HG03558 (cell line): ENCODE measurements around the gene CDK9.
A peak's percentile ranks its signal among the peaks of the same experiment; 100 is the strongest.

Experiments used
- ATAC-seq: cut with Tn5 transposase; IDR thresholded peaks from one replicate; pipeline ENCODE4 v1.9.1; 2021; ENCODE audit warnings: moderate number of reproducible peaks; ENCODE audit not compliant: unreplicated experiment; ENCODE audit errors: extremely low read depth

The CDK9 gene

GRCh38 chr9:127761061-127761460 lies 24.8 kb upstream of the CDK9 start:
- no peak for ATAC-seq

DNA sequence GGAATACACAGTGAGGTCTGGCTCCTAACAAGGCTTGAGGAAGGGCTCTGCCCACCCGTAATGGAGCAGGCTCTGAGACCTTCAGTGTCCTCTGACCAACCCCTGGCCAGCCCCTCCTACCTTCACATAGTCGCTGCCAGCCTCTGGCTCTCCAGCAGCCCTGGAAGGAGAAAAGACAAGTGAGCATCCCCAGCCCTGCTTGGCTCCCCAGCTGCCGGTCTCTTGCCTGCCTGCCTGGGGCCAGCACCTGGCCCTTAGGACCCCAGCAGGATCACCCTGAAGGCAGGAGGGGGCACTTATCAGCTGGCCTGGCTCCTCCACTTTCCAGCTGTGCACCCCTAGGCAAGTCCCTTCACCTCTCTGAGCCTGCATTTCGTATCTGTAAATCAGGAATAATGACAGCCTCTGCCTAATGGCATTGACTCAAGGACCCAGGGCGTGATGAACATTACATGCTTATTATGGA lies 24.3 kb upstream of the CDK9 start:
- ATAC-seq, result no peak

- ATAC-seq, result no peak
Observed at GRCh38 chr9:127762111-127762676, 23.6 kb upstream of the CDK9 start.

DNA sequence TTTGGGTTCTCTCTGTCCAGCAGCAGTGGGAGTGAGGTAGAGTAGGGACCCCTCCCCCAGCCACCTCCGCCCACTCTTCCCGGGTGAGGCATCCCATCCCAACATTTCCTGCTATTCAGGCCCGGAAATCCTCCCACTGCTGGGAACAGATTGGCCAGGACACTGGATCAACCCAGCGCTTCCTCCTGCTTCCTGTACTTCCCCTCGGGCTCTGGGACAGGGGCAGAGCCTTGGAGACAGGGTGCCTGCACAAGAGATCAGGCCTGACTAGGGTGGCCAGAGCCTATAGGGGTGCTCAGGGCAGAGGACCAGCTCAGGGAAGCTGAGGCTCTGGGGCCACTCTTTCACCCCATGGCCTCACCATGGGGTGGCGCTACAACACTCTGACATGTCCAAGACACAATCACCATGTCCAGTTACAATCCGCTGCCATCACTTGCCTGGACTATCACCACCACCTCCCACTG lies 21.9 kb upstream of the CDK9 start:
- ATAC-seq, result no peak

GRCh38 chr9:127765418-127765817 lies 20.4 kb upstream of the CDK9 start:
- ATAC-seq, result no peak

- ATAC-seq, result no peak
Observed at GRCh38 chr9:127767410-127767809, 18.4 kb upstream of the CDK9 start.

DNA sequence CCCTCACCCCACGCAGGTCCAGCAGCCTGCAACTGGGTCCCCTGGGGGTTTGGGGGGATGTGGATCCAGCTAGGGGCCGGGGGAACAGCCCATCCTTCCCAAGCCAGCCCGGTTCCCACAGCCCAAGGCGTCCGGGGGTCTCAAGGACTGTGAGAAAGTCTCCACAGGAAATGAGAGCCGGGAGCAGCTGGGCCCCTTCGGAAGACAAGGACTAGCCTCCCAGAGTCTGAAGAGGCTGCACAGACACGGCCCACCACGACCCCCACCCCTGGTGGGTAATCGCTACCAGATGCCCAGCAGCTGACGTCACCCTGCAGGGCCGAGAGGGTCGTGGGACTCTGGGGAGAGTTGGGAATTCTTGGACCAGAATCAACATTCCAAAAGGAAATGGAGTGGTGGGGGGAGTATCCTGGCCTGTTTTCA lies 17.9 kb upstream of the CDK9 start:
- ATAC-seq, result no peak

- no peak for ATAC-seq
Observed at GRCh38 chr9:127768698-127769097, 17.1 kb upstream of the CDK9 start.

DNA sequence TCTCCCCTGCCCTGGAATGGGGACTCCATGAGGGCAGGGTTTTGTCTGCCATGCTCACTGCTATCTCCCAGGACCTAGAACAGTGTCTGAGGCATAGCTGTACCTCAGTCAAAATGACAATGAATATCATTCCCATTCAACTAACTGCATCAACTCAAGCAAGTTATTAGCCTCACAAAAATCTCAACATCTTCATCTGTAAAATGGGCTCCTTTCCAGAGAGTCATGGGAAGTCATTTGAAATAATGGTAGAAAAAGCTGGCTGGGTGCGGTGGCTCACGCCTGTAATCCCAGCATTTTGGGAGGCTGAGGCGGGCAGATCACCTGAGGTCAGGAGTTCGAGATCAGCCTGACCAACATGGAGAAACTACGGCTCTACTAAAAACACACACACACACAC lies 16.7 kb upstream of the CDK9 start:
- ATAC-seq, result no peak

DNA sequence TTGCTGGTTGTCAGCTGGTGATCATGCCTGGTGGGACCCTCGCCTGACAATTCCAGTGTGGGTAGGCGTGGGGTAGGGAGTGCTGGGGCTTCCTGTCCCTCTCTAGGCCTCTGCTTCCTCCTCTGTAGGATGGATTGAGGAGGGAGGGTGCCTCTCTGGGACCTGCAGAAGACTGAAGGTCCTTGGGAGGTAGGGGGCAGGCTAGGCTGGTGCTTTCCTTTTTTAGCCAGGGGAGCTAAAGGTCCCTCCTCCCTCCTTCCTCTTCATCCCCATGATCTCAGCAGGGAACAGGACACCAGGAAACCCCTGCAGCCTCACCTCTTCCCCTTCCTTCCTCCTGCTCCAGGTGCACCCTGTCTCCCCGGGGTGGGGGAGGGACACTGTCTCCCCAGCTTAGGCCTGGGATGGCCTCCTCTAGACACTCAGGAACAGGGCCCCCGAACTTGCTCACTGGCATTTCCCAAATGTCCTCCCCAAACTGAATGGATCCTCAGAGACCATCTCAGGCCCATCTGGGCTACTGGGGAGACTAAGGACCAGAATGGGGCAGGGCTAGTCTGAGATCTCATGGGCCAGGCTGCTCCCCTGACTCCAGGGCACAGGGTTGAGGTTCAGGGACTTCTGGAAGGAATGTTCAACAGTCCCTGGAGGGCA lies 15.8 kb upstream of the CDK9 start:
- no peak for ATAC-seq

DNA sequence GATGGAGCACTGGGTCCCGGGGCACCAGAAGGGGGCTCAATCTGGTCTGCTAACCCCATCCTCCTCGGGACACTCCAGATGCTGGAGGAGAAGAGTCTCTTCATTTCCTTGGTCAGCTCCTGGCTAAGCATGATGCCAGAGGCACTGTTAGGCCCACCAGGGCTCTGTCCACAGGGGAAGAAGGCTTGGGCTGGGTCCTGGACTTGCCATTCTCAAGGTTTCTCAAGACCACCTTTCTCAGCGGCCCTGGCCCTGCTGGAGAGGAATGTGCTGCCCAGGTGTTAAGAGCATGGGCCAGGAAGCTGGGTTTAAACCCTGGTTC lies 15.3 kb upstream of the CDK9 start:
- no peak for ATAC-seq

GRCh38 chr9:127770905-127771569 lies 14.8 kb upstream of the CDK9 start:
- peak; percentile 69 for ATAC-seq

- no peak for ATAC-seq
Observed at GRCh38 chr9:127771570-127772189, 14.2 kb upstream of the CDK9 start.

DNA sequence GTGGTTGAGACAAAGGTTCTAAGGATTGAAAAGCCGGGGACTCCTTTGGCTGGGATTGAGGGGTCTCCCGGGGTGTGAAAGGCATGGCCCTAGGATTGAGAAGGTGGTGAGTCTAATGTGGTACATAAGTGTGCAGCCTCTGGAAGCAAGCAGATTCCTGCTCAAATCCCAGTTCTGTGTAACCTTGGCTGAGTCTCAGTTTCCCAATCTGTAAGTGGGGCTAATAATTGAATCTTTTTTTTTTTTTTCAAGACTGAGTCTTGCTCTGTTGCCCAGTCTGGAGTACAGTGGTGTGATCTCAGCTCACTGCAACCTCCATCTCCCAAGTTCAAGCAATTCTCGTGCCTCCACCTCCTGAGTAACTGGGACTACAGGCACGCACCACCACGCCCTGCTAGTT lies 13.2 kb upstream of the CDK9 start:
- no peak for ATAC-seq

DNA sequence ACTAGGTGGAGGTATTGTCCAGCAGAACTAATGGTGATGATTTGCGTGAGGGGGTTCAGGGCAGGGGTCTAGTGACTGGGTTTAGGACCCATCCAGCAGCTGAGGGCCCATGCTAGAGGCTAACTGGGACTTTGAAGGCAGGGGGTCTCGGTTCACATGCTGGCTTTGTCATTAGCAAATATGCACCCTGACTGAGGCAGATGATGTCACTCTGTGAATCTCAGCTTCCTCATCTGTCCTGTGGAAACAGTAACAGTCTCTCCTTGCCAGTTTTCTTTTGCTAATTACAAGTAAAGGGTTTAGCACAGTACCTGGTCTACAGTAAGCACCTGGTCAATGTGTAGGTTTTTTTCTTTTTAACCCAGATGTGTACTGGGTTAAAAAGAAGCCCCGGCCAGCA lies 12.6 kb upstream of the CDK9 start:
- no peak for ATAC-seq

- ATAC-seq, result no peak
Observed at GRCh38 chr9:127773981-127774380, 11.9 kb upstream of the CDK9 start.

GRCh38 chr9:127776195-127776923 lies 9.5 kb upstream of the CDK9 start:
- ATAC-seq, result no peak

GRCh38 chr9:127776924-127777289 lies 8.9 kb upstream of the CDK9 start:
- no peak for ATAC-seq

DNA sequence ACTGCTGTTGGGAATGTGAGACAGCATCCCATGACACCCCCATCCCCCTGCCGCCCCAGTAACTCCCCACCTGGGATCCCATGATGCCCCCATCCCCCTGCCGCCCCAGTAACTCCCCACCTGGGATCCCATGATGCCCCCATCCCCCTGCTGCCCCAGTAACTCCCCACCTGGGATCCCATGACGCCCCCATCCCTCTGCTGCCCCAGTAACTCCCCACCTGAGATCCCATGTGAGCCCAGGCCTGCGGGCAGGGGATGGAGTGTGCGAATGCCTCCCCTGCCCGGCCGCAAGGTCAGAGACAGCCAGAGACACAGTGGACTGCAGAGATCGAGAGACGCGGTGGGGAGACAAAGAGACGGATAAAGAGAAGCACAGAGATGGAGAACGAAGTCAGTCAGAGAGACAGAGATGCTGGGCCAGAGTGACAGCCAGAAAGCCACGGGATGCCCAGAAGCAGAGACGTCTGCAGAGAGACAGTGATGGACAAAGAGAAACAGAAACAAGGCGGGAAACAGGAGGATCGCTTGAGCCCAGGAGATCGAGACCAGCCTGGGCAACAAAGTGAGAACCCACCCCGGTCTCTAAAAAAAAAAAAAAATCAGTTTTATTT lies 8.4 kb upstream of the CDK9 start:
- ATAC-seq, result no peak
